Airway epithelial cell (primary cell): ENCODE data around the gene NDEL1. TPM values are rescaled to one million over a fixed set of nuclear protein-coding genes. Genes with fewer than 3 reads are reported as not detected.

Experiments used
- total RNA-seq: library from RNA; depleted of rRNA; stranded (reverse); fragments of >200 nt; gene quantifications from 2 replicates; pipeline ENCODE4 v1.2.3, GENCODE V29; 2015

NDEL1 gene, protein sequence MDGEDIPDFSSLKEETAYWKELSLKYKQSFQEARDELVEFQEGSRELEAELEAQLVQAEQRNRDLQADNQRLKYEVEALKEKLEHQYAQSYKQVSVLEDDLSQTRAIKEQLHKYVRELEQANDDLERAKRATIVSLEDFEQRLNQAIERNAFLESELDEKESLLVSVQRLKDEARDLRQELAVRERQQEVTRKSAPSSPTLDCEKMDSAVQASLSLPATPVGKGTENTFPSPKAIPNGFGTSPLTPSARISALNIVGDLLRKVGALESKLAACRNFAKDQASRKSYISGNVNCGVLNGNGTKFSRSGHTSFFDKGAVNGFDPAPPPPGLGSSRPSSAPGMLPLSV
- 40.9 and 42.5 TPM in 2 replicates for total RNA-seq

GRCh38 chr17:8435245-8436168 lies at the start of gene NDEL1:
Gene NDEL1 (plus strand): TSS chr17:8435884. CDS start chr17:8444272, 8,388 bp downstream.

GRCh38 chr17:8397636-8398035 lies 38.0 kb upstream of the NDEL1 start, which contains the start of gene RNF222:
Gene RNF222 (minus strand): TSS chr17:8397827. CDS start chr17:8393461, 4,366 bp downstream.

Other genes starting within 250 kb of the NDEL1 start
- gene BORCS6, start 245.7 kb upstream of the NDEL1 start, total RNA-seq = 13.0 and 16.8 TPM in 2 replicates
- gene AURKB, start 225.3 kb upstream of the NDEL1 start, total RNA-seq = 58.2 and 59.1 TPM in 2 replicates
- 9.0 and 11.6 TPM in 2 replicates for gene CTC1, start 187.8 kb upstream of the NDEL1 start, total RNA-seq
- gene PFAS, start 186.6 kb upstream of the NDEL1 start, total RNA-seq = 27.0 and 28.1 TPM in 2 replicates
- 23.9 and 24.3 TPM in 2 replicates for gene RANGRF, start 147.2 kb upstream of the NDEL1 start, total RNA-seq
- gene SLC25A35, start 140.5 kb upstream of the NDEL1 start, total RNA-seq = 0.78 and 0.93 TPM in 2 replicates
- gene ARHGEF15, start 125.6 kb upstream of the NDEL1 start, total RNA-seq = not detected in 2 replicates
- not detected in 2 replicates for gene ODF4, start 96.0 kb upstream of the NDEL1 start, total RNA-seq
- 3,396 and 4,896 TPM in 2 replicates for gene RPL26, start 52.7 kb upstream of the NDEL1 start, total RNA-seq
- gene RNF222, start 38.1 kb upstream of the NDEL1 start, total RNA-seq = 1.4 and 2.2 TPM in 2 replicates
- gene MYH10, start 194.8 kb downstream of the NDEL1 start, total RNA-seq = 53.5 and 68.9 TPM in 2 replicates